K562 treated with DMSO at 1 percent for 12 hours (cell line): ENCODE results near the gene CLIP2. TPM values are rescaled to one million over a fixed set of nuclear protein-coding genes. Genes with fewer than 3 reads are reported as not detected.

ENCODE experiments used
- total RNA-seq: library from RNA; unstranded; fragments of 300-600 nt; gene quantifications from 2 replicates; pipeline ENCODE4 v1.2.3, GENCODE V29; 2022; ENCODE audit not compliant: insufficient read depth

The CLIP2 gene
- 5.3 and 10.5 TPM in 2 replicates for total RNA-seq

GRCh38 chr7:74289018-74289658 lies at the start of gene CLIP2:
Gene CLIP2, plus strand, starts transcription at chr7:74289407. Its CDS starts 28,140 bp downstream, at chr7:74317547.

GRCh38 chr7:74254129-74254857 lies 34.9 kb upstream of the CLIP2 start, which contains the start of gene RFC2:
Gene RFC2, minus strand, starts transcription at chr7:74254399. Its CDS starts 16 bp downstream, at chr7:74254383.

GRCh38 chr7:74453322-74454011 lies 164.3 kb downstream of the CLIP2 start, which contains the start of gene GTF2IRD1:
Gene GTF2IRD1, plus strand, starts transcription at chr7:74453906. Its CDS starts 54,175 bp downstream, at chr7:74508081.

Other genes with a start within 250 kb of the CLIP2 start
- gene LIMK1, start 205.6 kb upstream of the CLIP2 start, total RNA-seq, result 11.0 and 16.2 TPM in 2 replicates
- 282 and 443 TPM in 2 replicates for gene EIF4H, start 115.1 kb upstream of the CLIP2 start, total RNA-seq
- 0.52 and 0.67 TPM in 2 replicates for gene LAT2, start 79.4 kb upstream of the CLIP2 start, total RNA-seq
- gene RFC2, start 35.0 kb upstream of the CLIP2 start, total RNA-seq, result 115 and 158 TPM in 2 replicates
- 37.3 and 43.6 TPM in 2 replicates for gene GTF2IRD1, start 164.5 kb downstream of the CLIP2 start, total RNA-seq